Kidney tubule cell (primary cell): ENCODE measurements around the gene TRMU.

Source experiments
- DNase-seq: peaks from one replicate; pipeline ENCODE4 v3.0.0-alpha.2; 2018; ENCODE audit warnings: low spot score

Gene TRMU

DNA sequence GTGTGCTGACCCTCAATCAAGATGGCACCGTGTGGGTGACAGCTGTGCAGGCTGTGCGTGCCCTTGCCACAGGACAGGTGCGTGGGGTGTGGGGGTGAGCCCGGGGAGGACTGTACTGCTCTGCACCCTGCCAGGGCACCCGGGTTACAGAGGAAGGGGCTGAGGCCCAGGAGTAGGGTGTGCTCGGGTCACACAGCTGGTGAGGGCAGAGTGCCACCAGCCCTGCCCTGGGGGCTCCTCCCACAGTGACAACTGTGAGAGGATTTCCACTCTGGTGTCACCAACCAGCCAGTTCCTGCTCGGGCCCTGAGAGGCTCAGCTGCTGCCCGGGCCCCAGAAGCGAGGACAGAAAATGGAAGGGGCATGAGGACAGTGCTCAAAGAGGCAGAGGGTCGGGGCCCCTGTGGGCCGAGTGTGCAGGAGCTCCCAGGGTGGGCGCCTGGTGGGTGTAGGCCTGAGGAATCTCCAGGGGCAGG is 20.5 kb downstream of the TRMU start:
- DNase-seq: no peak

DNA sequence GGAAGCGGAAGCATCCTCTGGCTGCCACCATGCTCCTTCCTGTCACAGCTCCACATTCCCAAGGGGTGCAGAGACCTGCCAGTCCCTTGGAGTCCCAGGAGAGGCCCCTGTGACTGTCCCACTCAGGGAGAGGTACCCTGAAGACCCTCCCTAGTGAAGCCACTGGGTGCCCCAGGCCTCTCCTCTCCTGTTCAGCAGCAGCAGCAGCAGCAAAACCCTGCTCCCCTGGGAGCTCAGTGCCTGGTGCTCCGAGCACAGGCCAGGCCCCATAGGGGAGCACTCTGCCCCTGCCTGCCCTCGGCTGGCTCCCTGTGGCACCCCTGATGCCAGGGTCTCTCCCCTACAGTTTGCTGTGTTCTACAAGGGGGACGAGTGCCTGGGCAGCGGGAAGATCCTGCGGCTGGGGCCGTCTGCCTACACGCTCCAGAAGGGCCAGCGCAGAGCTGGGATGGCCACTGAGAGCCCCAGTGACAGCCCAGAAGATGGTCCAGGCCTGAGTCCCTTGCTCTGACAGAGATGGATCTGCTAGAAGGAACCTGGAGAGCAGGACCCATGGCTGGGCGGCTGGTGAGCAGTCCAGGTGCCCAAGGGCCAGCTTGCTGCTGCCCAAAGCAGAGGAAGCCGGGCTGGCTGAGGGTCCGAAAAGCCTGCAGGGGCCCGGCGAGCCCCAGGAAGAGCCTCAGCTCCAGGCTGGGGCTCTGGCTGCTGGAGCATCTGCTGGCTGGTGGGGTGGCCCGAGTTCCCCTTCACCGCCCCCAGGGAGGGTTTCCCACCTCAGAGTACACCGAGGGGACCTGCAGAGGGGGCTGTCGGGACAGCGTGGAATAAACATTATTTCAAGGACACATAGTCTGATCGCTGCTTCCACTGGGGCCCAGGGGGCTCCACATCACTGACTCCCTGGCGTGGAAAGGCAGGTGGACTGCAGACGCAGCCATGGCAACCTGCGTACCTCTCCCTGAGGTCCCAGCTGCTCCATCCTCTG is 21.3 kb downstream of the TRMU start:
- no peak for DNase-seq

GRCh38 chr22:46357711-46358520 is 22.4 kb downstream of the TRMU start:
- no peak for DNase-seq

DNA sequence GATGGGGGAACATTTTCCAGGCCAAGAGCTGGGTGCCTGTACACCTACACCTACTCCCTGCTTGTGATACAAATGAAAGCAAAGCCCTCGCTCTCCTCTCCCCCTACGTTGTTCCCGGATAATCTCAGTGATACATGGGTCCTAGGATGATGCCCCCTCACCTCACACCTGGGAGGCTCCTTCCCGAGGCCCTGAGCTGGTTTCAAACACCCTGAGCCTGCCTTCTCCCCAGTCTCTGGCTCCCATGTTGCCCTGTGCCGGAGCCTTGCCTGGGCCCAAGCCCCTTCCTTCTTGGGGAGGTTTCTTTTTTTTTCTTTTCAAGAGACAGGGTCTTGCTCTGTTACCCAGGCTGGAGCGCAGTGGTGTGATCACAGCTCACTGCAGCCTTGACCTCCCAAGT is 23.3 kb downstream of the TRMU start:
- DNase-seq: no peak

DNA sequence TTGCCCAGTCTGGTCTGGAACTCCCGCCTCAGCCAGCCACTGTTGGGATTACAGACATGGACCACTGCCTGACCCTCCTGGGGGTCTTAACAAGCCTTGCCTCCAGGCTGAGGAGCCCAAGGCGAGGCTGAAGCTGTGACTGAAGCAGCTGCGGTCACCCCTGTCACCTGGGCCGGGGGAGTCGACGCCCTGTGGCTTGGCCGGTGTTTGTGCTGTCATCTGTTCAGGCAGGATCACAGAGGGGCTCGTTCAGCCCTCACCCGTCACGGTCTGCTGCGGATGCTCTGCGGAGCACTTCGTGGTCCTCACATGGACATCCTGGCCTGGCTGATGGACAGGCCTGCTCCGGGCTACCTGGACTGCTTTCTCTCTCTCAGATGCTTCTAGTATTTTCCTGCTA is 23.8 kb downstream of the TRMU start:
- DNase-seq: no peak

GRCh38 chr22:46360097-46360496 is 24.6 kb downstream of the TRMU start:
- DNase-seq: no peak

DNA sequence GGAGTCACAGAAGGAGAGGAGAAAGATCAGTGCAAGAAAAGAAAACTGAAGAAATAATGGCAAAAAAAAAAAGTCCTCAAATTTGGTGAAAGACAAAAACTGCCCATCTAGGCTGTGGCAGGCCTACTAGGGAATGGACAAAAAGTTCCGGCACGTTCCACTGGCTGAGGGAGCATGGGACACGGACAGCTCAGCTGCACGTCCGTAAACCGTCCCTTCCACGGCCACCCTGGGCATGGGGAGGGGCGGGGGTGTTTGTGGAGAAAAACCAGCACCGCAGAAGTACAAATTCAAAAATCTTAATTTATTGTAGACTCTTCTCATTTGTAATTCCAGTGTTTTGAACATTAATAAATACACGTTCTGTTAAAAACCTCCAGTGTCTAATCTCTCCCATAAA is 25.4 kb downstream of the TRMU start:
- no peak for DNase-seq

GRCh38 chr22:46361826-46362202 is 26.3 kb downstream of the TRMU start:
- no peak for DNase-seq

DNA sequence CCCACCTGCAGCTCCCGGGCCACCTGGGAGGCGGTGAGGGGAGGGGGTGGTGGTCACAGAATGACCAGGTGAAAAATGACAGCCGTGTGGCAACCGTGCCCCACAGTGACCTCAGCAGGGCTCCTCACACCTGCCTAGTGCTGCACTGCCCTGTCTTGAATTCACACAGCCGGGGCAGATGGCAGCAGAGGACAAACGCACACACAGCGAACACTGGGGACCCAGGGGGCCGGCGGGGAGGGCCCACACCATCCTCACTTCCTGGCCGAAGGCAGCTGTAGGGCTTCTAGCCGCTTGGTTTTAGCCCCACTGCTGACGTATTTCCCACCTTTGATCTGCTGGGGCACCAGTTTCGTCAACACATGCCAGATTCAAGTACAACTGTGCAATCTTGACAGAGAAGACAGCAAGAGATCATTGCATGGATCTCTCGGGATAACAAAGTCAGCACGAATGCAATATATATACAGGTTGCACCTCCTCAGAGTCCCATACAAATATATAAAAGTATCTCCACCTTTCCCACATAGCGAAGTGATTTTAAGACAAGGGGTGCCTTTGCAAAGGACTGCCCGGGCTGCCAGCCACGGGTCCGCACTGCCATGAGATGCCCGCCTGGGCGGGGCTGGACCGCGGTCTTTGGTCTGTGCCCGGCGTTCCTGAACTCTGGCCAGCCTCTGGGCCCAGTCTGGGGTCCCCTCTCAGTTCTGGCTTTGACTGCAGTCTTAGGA is 26.9 kb downstream of the TRMU start:
- no peak for DNase-seq

DNA sequence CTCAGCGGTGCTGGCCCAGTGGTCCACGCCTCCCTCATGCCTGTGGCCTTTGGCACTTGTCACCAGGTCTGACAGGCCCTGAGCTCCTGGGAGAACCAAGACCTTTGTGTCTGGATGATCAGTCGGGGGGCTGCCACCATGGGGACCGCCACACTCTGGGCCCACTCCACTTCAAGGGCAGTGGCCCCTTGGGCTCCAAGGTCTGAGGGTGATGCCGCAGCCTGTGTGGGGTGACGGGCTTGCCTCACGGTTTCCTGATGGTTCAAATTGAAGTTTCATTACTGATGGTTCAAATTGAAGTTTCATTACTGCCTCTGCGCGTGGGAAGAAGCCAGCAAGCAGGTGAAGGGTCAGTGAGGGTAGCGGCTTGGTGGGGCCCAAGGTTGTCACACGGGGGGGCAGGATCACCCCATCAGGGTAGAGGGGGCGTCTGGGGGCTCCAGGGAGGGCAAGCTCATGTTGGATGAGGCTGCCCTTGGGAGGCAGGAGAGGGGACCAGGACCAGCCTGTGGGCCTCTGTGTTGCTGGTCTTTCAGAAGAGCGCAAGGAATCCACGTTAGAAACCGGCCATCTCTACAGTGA is 27.5 kb downstream of the TRMU start:
- no peak for DNase-seq

- no peak for DNase-seq
Observed at GRCh38 chr22:46363611-46364321, 28.3 kb downstream of the TRMU start.

DNA sequence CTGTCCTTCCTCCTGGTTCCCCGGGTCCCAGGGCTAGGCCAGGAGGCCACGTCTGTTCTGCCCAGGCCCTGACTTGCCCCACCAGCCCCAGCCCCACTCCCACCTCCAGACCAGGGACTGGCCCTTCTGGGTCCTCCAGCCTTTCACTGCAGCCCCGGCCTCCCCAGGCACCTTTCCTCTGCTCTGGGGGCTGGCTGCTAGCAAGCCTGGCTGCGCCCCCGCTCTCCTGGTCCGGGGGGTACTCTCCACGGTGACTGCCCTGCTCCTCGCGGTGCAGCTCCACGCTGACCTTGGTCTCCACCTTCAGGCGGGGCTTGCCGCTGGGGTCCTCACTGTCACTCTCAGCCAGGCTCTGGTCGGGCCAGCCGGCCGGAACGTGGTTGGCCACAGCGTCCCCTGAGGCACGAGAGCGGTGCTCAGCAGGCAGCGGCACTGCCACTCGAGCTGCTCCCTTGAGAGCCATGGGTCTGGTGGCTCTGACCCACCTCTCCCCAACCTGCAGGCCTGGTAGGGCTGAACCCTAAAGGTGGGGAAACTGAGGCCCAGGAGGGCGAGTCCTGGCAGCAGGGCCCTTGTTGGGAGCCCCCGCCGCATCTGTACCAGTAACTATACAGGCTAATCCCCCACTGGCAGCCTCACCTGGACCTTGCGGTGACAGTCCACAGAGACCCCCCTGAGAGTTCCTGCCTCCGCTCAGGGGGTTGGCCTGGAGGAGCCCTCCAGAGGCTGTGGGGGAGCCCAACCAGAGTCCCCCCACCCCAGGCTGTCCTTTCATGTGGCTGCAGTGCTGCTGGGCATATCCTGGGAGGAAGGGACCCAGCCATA is 29.0 kb downstream of the TRMU start:
- DNase-seq: no peak

- no peak for DNase-seq
Observed at GRCh38 chr22:46365166-46365624, 29.7 kb downstream of the TRMU start.

DNA sequence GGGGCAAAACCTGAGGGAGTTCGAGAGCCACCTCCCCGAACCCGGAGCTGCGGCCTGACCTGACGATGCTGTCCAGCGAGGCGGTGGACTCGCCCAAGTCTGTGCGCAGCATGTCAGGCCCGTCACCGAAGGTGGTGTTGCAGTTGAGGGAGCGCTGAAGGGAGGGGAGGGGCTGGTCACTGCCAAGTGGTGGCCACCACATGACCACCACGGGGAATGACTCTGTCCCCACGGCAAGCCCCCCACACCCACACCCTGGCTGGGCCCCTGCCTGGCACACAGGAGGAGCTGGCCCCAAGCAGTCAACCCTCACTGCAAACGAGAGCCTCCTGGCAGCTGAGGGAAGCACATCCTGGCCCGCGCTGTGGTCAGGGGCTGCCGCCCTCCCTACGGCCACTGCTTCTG is 30.8 kb downstream of the TRMU start:
- no peak for DNase-seq

DNA sequence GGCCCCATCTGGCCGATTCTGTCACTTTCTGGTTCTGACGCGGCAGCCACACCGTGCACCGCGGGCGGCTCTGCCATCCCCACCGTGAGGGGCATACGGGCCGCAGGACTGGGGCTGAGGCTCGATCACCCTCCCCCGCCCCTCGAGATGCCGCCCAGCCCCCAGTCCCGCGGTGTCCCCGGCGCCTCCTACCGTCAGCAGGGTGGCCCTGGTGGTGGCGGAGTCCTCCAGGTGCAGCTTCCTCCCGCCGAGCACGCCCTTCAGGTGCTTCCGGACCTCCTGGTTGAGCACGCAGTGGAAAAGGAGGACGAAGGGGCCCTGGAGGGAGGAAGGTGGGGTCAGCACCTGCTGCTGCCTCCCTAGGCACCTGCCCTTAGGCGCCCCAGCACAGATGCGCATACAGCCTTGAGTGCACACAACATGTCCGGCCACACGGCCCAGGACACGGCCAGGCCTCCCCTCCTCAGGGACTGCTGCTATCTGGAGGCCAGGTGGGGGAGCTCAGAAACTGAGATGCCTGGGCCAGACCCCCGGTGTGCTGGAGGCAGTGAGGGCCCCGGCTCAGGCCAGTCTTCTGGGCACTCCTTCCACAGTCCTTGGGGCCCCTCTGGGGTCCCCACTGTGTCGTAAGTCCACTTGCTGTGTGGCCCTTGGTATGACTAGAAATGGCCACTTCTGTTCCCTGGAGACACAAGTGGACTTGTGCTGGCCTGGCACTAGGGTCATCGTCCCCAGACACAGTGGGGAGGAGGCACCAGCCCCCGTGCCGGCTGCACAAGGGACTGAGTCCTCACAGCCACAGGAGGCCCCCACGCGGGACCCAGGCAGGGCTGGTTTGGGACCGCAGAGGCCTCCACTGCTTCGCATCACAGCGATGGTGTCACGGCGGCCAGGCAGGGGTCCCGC is 31.5 kb downstream of the TRMU start:
- DNase-seq: no peak

GRCh38 chr22:46367707-46368191 is 32.2 kb downstream of the TRMU start:
- peak; percentile 63 for DNase-seq

DNA sequence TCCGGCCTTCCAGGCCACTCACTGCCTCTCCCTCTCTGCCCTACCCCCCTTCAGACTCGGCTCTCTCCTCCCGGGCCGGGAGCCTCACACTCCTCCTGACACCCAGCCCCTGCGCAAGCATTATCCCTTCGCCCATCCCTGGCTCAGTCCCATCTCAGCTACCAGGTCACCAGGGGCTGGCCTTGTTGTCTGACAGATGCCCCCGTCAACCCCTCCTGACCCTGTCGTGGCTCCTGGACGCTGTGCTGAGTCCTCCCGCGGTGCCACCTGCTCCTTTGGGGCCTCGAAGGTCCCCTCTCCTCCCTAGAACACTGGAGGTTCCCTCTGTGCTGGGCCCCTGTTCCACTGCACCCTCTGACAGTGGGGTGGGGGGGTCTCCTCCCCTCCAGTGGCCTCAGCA is 32.9 kb downstream of the TRMU start:
- DNase-seq: no peak

- no peak for DNase-seq
Observed at GRCh38 chr22:46368871-46369715, 33.6 kb downstream of the TRMU start.
